ENCODE measurements around the gene ZNF185. TPM values are rescaled to one million over a fixed set of nuclear protein-coding genes. Genes with fewer than 3 reads are reported as not detected.

The ZNF185 gene
- total RNA-seq, 4 donors from 2014 or later = 3.6 to 7.0 (median 5.8) TPM

GRCh38 chrX:152913346-152913745 is 15.5 kb downstream of the ZNF185 start:
- TF ChIP-seq CTCF (IDR thresholded peaks at IDR 0.05; ENCODE audit: low read depth) = no peak

GRCh38 chrX:152913910-152914309 is 16.0 kb downstream of the ZNF185 start:
- no peak for TF ChIP-seq CTCF (IDR thresholded peaks at IDR 0.05; ENCODE audit: low read depth)

GRCh38 chrX:152915541-152916241 is 17.8 kb downstream of the ZNF185 start:
- TF ChIP-seq CTCF (IDR thresholded peaks at IDR 0.05; ENCODE audit: low read depth) = no peak

- TF ChIP-seq CTCF (IDR thresholded peaks at IDR 0.05; ENCODE audit: low read depth) = no peak
Observed at GRCh38 chrX:152917656-152918579, 20.1 kb downstream of the ZNF185 start.

- no peak for TF ChIP-seq CTCF (IDR thresholded peaks at IDR 0.05; ENCODE audit: low read depth)
Observed at GRCh38 chrX:152918707-152919106, 20.8 kb downstream of the ZNF185 start.

GRCh38 chrX:152923599-152923998 is 25.7 kb downstream of the ZNF185 start:
- TF ChIP-seq CTCF (IDR thresholded peaks at IDR 0.05; ENCODE audit: low read depth) = no peak

GRCh38 chrX:152925835-152926234 is 28.0 kb downstream of the ZNF185 start:
- TF ChIP-seq CTCF (IDR thresholded peaks at IDR 0.05; ENCODE audit: low read depth) = no peak
